HUES48 (cell line): Measurements from ENCODE around the gene PSD.

Experiments
- H3K27ac ChIP-seq: one replicate; pipeline ENCODE4 v1.7.0; 2013; ENCODE audit warnings: low read depth, low read length, inconsistent platforms
- H3K27me3 ChIP-seq: 2 replicates; pipeline ENCODE4 v1.6.1; 2013; ENCODE audit warnings: mild to moderate bottlenecking, low read length; ENCODE audit not compliant: control insufficient read depth, insufficient read depth
- H3K36me3 ChIP-seq: 2 replicates; pipeline ENCODE4 v1.6.1; 2013; ENCODE audit warnings: low read length; ENCODE audit not compliant: control insufficient read depth, insufficient read depth
- H3K4me1 ChIP-seq: 2 replicates; pipeline ENCODE4 v1.6.1; 2013; ENCODE audit warnings: mild to moderate bottlenecking, low read length; ENCODE audit not compliant: control insufficient read depth, insufficient read depth
- H3K4me3 ChIP-seq: 2 replicates; pipeline ENCODE4 v1.5.1; 2013; ENCODE audit warnings: mild to moderate bottlenecking, low read depth, low read length
- H3K9ac ChIP-seq: 2 replicates; pipeline ENCODE4 v1.6.1; 2013; ENCODE audit warnings: mild to moderate bottlenecking, low read depth, low read length, moderate library complexity
- H3K9me3 ChIP-seq: 2 replicates; pipeline ENCODE4 v1.6.1; 2013; ENCODE audit warnings: low read length; ENCODE audit not compliant: control insufficient read depth, insufficient read depth

The PSD gene

DNA sequence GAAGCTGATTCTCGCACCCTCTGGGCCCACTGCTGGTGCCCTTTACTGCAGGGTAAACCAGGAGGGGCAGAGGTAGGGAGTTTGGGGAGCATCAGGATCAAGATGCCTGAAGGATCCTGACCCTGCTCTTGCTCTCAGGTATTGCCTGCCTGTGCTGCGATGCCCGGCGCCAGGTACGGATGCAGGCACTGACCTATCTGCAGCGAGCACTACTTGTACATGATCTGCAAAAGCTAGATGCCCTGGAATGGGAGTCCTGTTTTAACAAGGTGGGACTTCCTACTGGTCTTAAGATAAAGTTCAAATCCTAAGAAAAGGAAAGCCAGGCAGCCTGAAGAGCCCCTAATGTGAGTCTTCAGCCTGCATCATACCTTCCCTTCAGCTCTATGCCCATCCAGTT is 39.2 kb downstream of the PSD start:
- H3K36me3 ChIP-seq = peaks cover 45% of the 10 kb centered on the region
- no peaks in the 10 kb centered on the region for H3K9me3 ChIP-seq
- no peaks in the 10 kb centered on the region for H3K27me3 ChIP-seq
- H3K4me3 ChIP-seq = no peak overlapping the region
- no peak overlapping the region for H3K27ac ChIP-seq
- H3K9ac ChIP-seq = no peak overlapping the region
- H3K4me1 ChIP-seq = no peaks in the 10 kb centered on the region

DNA sequence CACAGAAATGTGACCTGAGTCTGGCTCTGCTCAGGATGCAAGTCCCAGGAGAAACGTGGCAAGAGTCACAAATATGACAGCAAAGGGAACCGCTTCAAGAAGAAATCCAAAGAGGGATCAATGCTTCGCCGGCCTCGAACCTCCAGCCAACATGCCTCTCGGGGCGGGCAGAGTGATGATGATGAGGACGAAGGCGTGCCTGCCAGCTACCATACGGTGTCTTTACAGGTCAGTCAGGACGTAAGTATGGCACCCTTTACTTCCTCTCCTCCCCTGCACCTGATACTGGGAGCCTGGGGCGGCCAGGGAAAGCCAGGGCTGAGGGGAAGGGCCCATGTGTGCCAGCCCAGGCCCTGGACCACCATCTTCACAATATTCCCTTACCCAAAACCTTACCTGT is 41.7 kb downstream of the PSD start:
- peaks cover 51% of the 10 kb centered on the region for H3K36me3 ChIP-seq
- H3K9me3 ChIP-seq = no peaks in the 10 kb centered on the region
- H3K27me3 ChIP-seq = no peaks in the 10 kb centered on the region
- no peak overlapping the region for H3K4me3 ChIP-seq
- H3K9ac ChIP-seq = no peak overlapping the region
- H3K27ac ChIP-seq = no peak overlapping the region
- no peaks in the 10 kb centered on the region for H3K4me1 ChIP-seq

DNA sequence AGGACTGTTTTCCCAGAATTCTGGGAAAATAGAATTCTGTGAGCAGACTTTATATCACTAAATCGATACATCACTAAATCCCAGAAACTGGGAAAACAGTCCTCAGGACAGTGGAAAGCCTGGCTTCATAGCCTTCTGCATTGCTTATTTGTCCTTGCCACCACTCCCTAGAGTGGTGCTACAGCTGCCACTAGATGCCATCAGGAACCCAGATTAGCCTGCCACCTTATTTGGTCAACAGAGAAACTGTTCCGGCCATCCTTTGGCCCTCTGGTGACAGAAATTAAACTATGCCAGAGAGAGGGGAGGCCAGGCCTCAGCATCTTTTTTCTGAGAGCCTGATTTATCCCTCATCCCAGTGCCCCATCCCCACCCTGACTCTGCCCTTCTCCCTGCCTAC is 42.7 kb downstream of the PSD start:
- H3K27me3 ChIP-seq = no peaks in the 10 kb centered on the region
- no peaks in the 10 kb centered on the region for H3K9me3 ChIP-seq
- H3K4me1 ChIP-seq = no peaks in the 10 kb centered on the region
- H3K9ac ChIP-seq = no peak overlapping the region
- H3K27ac ChIP-seq = no peak overlapping the region
- no peak overlapping the region for H3K4me3 ChIP-seq
- H3K36me3 ChIP-seq = peaks cover 50% of the 10 kb centered on the region

DNA sequence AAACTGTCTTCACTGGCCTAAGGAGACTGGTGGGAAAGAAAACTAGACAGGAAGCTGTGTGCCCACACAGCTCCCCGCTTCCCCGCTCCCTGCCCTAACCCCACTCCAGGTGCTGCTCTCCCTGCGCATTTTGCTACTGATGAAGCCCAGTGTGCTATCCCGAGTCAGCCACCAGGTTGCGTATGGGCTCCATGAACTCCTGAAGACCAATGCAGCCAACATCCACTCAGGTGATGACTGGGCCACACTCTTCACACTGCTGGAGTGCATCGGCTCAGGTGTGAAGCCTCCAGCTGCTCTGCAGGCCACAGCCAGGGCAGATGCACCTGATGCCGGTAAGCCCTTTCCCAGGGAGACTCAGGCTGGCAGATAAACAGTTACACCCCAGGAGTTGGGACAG is 43.3 kb downstream of the PSD start:
- H3K4me3 ChIP-seq = no peak overlapping the region

DNA sequence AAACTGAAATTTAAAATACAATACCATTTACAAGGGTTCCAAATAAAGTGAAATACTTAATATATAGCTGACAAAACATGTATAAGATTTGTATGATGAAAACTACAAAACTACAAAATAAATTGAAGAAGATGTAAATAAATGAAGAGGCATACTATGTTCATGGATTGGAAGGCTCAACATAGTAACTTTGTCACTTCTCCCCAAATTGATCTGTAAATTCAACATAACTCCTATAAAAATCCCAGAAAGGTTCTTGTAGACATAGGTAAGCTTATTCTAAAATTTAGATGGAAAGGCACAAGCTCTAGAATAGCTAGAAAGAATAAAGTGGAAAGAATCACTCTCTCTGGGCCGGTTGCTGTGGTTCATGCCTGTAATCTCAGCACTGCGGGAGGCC is 47.3 kb downstream of the PSD start:
- Histone ChIP-seq H3K27me3 (no peaks in the 10 kb centered on the region), H3K4me3 (no peak overlapping the region), H3K9ac (no peak overlapping the region), H3K9me3 (no peaks in the 10 kb centered on the region), H3K4me1 (no peaks in the 10 kb centered on the region), H3K36me3 (peaks cover 69% of the 10 kb centered on the region), H3K27ac (no peak overlapping the region)

More for the DNA sequence above, 43.3 kb downstream of the PSD start:
- Histone ChIP-seq H3K9me3 (no peaks in the 10 kb centered on the region), H3K9ac (no peak overlapping the region), H3K27ac (no peak overlapping the region), H3K36me3 (peaks cover 53% of the 10 kb centered on the region), H3K4me1 (no peaks in the 10 kb centered on the region), H3K27me3 (no peaks in the 10 kb centered on the region)

DNA sequence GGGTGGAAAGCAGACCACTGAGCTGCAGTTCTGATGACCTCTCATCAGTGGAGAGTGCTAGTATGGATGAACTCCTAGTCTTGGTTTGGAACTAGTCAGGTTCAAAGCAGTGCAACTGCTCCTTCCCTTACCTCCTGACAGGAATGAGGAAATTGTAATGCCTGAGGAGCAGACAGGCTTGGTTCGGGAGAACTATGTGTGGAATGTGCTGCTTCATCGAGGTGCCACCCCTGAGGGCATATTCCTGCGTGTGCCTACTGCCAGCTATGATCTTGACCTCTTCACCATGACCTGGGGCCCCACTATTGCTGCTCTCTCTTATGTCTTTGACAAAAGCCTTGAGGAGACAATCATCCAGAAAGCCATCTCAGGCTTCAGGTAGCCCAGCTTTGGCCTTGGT is 50.5 kb downstream of the PSD start:
- Histone ChIP-seq H3K4me3 (no peak overlapping the region), H3K9ac (no peak overlapping the region), H3K36me3 (peaks cover 79% of the 10 kb centered on the region), H3K9me3 (no peaks in the 10 kb centered on the region), H3K27ac (no peak overlapping the region), H3K4me1 (no peaks in the 10 kb centered on the region), H3K27me3 (no peaks in the 10 kb centered on the region)

DNA sequence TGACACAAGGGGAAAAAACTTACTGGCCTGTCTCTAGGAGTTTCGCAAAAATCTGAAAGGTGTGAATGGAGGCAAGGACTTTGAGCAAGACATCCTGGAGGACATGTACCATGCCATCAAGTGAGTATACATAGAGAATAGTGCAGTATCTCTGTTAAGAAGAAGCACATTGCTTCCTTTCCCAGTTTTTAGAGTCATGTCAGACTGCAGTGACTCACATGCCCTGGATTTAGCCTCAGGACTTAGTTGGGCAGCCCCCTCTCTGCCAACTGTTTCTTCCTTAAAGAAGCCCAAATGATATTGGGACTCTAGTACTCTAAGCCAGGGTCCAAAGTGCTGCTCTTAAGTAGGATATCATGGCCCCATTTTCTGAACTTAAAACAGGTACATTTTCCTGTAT is 51.1 kb downstream of the PSD start:
- H3K27ac ChIP-seq = no peak overlapping the region

DNA sequence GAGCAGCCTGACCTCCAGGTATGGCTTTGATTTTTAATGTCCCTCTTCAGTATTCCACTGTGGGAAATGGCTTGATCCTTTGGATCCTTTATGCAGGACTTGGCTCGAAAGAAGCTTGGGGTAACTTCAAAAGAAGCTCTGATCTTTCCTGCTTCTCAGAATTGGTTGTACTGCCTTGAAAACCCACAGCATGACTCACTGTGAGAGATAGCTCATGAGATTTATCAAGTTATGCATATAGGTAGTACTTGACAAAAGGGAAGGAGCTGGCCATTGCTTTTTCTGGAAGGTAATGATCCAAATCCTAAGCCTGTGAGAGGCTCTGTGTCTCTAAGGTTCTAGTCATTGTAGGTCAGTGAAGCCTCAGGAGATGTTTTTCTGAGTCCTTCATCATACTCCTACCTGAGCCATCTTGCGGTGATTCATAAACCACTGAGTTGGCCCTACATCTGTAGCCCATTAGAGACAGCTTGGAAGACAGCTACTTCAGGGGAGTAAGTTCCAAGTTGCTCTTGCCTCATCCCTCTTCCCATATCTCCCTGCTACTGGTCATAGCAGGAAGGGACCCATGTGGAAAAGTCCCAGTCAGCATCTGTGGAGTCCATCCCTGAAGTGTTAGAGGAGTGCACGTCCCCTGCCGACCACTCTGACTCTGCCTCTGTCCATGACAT is 59.7 kb downstream of the PSD start:
- Histone ChIP-seq H3K4me1 (no peaks in the 10 kb centered on the region), H3K9ac (no peak overlapping the region), H3K27ac (no peak overlapping the region), H3K9me3 (no peaks in the 10 kb centered on the region), H3K36me3 (peaks cover 67% of the 10 kb centered on the region), H3K27me3 (no peaks in the 10 kb centered on the region), H3K4me3 (no peak overlapping the region)

More for the DNA sequence above, 51.1 kb downstream of the PSD start:
- Histone ChIP-seq H3K9ac (no peak overlapping the region), H3K27me3 (no peaks in the 10 kb centered on the region), H3K4me1 (no peaks in the 10 kb centered on the region), H3K4me3 (no peak overlapping the region), H3K36me3 (peaks cover 78% of the 10 kb centered on the region), H3K9me3 (no peaks in the 10 kb centered on the region)

DNA sequence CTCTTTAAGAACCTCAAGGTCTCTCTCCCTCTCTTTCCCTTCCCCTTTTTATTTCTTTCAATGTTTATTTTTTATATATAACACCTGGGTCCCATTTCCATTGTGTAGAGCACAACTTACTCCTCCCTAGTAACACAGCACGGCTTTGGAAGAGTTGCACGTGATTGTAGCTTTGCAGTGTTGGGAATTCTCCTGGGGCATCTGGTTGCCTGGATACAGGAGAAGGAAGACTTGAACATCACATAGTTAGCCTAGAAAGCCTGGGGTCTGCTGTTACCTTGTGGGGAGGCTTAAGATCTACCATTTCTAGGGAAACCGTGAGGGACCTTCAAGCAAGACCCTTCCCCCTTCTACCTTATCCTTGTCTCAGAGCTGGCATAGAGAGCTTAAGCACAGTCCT is 64.1 kb downstream of the PSD start:
- no peaks in the 10 kb centered on the region for H3K4me1 ChIP-seq
- H3K4me3 ChIP-seq = no peak overlapping the region
- no peak overlapping the region for H3K9ac ChIP-seq
- no peaks in the 10 kb centered on the region for H3K9me3 ChIP-seq
- H3K36me3 ChIP-seq = peaks cover 55% of the 10 kb centered on the region
- H3K27ac ChIP-seq = no peak overlapping the region
- H3K27me3 ChIP-seq = no peaks in the 10 kb centered on the region
